Islet precursor cell (in vitro differentiated cells): ENCODE data around the gene ZNF277.

Source experiments
- DNase-seq: peaks from one replicate; pipeline ENCODE4 v3.0.0-alpha.2; 2018

Gene ZNF277

GRCh38 chr7:112206238-112206990 lies at the start of gene ZNF277, which contains the start of gene DOCK4:
ZNF277 (plus strand) TSS chr7:112206695; CDS start chr7:112206717, 22 bp downstream.
DOCK4 (minus strand) TSS chr7:112206399; CDS start chr7:112206138, 261 bp downstream.
- DNase-seq: peak; percentile 100

- DNase-seq: peak; percentile 56
These were observed 49.4 kb upstream of the ZNF277 start for GRCh38 chr7:112157072-112157471.

DNA sequence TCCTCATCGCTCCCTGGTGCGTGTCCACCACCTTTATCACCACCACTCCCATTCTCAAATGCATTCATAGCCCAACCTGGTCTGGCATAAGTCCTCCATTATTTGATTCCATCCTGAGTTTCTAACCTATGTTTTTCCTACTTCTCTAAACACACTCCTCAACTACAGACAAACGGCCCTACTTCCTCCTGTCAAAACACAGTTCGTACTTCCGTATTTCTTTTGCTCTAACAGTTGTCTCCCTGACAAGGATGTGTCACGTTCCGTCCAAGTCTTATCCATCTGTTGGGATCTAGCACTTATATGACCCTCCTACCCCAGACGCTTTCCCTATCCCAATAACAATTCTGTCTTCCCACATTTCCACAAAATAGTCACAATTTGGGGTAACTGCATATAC lies 47.1 kb upstream of the ZNF277 start:
- no peak for DNase-seq

DNA sequence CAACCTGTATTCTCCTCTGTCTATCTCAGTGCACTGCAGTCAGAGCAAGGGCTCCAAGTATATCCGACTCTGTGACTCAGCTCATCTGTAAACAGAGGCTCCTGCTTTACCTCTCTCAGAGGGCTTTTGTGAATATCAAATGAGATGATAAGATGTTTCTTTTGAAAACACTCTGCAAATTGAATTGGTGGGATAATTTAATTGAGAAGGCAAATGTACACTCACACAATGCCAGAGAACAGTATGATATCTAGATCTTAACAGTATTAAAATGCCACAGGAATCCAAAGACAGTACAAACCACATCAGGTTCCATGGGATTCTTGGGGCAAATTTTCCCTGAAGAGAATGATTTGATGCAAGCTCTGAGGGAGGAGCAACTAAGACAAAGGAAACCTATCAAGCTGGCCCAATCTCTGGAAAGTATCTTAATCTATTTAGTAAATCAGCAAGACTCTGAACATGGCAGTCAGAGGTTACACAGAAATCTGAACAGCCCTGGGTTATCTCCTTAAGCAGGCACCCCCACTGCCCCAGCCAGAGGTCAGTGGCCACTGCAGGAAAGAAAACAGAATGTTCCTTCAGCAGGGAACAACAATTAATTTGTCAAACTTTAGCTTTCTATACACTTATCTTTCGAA lies 46.2 kb upstream of the ZNF277 start:
- DNase-seq: no peak

DNA sequence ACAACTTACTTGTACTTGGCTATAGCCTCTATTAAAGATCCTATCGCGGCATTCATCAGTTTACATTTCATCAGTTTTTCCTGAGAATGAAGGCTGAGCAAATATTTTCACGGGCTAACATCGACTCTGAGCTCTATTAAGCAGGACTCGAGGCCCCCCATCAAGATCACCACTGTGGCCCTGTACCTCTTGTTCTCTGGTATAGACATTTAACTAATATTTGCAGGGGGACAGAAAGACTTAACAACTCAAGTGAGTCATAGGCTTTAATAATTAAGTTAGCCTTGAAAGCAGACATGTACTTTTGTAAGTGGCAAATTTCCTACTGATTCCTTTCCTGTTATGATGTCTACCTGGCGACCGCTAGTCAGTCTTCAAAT lies 45.7 kb upstream of the ZNF277 start:
- DNase-seq: no peak

DNA sequence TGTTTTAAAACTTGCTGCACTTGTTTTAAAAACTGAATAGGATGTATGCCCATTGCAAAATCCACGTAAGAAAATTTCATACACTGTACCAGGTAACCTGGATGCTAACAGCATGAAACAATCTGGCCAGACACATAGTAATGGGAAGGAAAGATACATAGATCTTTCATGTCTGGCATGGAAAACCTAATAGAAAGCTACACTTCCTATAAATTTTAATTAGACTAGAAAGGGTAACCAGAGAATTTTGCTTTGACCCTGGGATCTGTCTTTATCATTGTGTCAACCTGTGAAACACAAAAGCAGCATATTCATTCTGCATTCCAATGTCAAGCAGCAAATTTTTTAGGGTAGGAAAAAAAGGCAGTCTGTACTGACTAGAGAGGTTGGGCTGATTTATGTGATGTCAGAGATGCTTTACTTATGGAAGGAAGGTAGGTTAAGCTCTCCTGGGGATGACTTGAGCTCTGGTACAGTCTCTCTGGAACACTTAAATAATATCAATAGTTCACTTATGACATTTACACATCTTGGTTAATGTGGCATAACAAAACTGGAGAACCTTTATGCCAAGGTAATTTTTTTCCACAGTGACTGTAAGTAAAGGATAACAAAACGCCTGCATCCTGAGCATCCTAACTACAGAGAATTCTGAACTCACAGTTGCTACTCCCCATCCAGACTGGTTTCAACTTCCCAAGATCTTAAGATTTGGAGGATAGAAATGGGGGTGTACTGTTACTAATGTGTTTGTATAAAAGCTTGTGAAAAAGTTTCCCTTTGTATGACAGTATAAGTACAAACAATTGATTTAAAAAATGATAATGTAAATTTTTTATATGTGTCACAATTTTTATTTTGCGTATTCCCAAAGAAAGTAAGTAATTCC lies 45.0 kb upstream of the ZNF277 start:
- DNase-seq: no peak

- DNase-seq: peak; percentile 98
These were observed 44.2 kb upstream of the ZNF277 start for GRCh38 chr7:112162142-112162766.

- no peak for DNase-seq
These were observed 43.5 kb upstream of the ZNF277 start for GRCh38 chr7:112162784-112163506.

DNA sequence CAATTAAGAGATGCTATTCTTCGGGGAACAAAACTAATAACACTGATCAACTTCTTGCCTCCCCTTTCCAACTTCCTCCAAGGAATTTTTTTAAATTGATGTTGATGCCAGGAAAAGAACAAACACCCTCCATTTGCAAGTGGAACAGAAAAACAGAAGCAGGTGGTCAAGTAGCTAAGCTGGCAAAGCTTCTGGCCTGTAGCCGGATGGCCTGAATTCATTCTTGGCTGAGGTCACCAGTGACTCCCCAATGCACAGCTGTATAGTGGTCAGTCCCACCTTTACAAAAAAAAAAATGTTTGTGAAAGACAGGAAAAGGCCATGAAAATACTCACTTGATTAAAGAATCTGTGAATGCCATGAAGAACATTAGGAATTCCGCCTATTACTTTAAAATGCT lies 39.3 kb upstream of the ZNF277 start:
- DNase-seq: no peak

GRCh38 chr7:112168915-112169314 lies 37.6 kb upstream of the ZNF277 start:
- DNase-seq: no peak

DNA sequence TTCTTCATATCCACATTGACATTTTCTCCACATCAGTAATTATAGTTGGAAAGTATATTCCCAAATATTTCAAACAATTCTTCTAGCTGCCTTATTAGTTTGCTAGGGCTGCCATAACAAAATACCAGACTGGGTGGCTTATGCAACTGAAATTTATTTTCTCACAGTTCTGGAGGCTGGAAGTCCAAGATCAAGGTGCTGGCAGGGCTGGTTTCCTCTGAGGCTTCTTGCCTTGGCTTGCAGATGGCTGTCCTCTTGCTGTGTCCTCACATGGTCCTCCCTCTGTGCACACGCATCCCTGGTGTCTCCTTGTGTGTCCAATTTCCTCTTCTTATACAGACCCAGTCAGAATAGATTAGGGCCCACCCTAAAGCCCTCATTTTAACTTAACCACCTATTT lies 34.8 kb upstream of the ZNF277 start:
- no peak for DNase-seq

- no peak for DNase-seq
These were observed 33.5 kb upstream of the ZNF277 start for GRCh38 chr7:112172870-112173567.

DNA sequence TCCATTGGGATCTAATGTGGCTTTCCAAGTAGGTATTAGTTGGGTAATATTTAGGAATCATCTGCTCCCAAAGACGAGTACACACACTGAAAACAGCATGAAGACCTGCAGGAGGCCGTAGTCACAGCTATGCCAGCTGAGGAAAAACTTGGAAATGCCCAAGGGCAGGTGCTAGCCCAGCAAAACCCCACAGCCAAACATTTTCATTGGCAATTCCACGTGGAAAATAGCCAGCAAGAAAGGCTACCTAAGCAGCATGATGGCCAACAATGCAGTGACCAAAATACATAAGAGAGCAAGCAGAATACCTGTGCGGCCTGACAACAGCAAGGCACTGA lies 33.0 kb upstream of the ZNF277 start:
- no peak for DNase-seq

- DNase-seq: no peak
These were observed 32.3 kb upstream of the ZNF277 start for GRCh38 chr7:112174192-112174591.

DNA sequence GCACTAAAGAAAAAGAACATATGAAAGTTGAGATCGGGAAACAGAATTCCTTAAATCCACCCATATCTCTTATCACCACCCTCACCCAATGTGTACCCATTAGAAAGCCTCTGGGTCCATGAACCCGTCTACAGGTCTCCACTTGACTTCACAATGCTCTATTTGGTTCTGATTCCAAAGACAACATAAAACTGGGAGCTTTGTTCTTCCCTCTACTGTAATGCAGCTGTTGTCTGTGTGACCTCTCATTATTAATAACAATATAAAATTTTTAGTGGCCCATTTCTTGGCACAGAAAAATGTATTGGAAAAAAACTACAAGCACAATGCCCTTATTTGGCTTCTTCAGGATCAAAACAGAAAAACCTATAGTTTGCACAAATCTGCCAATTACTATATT lies 30.3 kb upstream of the ZNF277 start:
- DNase-seq: no peak

- no peak for DNase-seq
These were observed 29.6 kb upstream of the ZNF277 start for GRCh38 chr7:112176693-112177415.

DNA sequence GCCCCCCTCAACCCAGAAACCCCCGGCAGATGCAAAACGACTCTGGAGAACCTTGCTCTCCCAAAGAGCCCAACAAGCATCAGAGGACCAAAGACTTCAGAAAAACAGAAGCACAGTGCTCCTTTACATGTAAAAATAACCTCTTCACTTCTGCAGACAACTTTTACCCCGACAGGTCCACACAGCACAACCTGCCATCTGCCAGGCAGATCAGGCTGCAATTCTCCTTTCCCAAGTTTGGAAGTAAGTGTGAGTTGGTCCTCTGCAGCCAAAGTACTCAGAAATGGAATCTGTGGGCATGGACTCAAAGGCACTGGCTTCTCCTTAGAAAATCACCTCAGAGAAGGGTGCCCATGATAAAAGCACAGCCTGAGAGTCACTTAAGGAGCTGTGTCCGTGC lies 26.3 kb upstream of the ZNF277 start:
- no peak for DNase-seq

- no peak for DNase-seq
These were observed 23.7 kb upstream of the ZNF277 start for GRCh38 chr7:112182749-112183148.

DNA sequence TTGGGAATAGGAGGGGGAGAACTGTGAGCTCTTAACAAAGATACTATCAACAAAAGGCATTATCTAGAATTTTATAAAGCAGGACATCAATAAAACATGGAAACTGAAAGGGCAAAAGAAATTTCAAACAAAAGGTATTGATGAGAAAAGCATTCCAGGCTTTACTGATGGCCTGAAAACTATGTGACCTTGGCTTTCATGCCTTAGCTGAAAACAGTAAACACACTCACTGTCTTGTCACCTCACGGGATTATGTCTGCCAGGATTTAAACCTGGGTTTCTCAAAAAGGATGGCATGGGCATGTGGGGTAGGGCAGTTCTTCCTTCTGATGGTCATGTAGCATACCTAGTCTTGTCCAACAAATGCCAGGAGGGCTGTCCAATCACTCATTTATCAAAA lies 23.2 kb upstream of the ZNF277 start:
- DNase-seq: no peak

DNA sequence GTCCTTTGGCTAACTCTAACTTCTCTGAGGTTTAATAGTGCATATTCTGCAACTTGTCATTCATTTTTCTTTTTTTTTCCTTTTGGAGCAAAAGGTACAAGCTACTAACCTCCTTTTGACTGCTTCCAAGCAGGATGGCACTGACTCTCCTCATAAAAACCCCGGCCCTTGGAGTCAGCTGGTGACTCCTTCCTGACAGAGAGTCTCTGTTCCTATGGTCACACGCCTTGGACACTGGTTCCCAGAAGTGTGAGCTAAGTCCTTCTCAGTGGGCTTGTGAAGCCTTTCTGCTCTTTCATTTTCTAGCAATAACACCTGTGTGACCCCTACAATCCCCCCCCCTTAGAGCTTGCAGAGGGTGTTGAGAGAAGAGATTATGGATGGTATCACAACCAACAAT lies 22.0 kb upstream of the ZNF277 start:
- no peak for DNase-seq
